ENCODE data around the gene KIAA1217.

The KIAA1217 gene

DNA sequence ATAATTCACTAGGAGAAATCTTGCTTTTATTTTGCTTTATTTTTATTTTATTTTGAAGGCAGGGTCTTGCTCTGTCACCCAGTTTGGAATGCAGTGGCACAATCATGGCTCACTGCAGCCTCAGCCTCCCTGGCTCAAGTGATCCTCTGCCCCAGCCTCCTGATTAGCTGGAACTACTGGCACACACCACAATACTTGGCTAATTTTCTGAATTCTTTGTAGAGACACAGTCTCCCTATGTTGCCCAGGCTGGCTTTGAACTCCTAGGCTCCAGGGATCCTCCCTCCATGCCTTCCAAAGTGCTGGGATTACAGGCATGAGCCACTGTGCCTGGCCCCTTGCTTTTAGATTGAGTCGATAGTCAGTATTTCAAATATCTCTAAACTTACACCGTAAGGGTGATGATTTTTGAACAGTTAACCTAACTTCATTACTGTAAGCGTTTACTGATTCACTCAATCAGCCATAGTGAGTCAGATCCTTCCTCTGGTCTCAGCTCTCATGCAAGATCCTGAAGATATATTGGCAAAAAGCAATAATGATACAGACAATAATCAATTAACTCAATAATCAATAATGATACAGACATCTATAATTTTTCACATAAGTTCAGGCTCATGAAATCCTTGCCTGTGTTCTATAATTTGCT, 239.5 kb downstream of the KIAA1217 start:
- TF ChIP-seq POLR2AphosphoS5 (IDR thresholded peaks at IDR 0.05; ENCODE audit: low read depth, low read length), result no peak
- TF ChIP-seq, protein P1, sequence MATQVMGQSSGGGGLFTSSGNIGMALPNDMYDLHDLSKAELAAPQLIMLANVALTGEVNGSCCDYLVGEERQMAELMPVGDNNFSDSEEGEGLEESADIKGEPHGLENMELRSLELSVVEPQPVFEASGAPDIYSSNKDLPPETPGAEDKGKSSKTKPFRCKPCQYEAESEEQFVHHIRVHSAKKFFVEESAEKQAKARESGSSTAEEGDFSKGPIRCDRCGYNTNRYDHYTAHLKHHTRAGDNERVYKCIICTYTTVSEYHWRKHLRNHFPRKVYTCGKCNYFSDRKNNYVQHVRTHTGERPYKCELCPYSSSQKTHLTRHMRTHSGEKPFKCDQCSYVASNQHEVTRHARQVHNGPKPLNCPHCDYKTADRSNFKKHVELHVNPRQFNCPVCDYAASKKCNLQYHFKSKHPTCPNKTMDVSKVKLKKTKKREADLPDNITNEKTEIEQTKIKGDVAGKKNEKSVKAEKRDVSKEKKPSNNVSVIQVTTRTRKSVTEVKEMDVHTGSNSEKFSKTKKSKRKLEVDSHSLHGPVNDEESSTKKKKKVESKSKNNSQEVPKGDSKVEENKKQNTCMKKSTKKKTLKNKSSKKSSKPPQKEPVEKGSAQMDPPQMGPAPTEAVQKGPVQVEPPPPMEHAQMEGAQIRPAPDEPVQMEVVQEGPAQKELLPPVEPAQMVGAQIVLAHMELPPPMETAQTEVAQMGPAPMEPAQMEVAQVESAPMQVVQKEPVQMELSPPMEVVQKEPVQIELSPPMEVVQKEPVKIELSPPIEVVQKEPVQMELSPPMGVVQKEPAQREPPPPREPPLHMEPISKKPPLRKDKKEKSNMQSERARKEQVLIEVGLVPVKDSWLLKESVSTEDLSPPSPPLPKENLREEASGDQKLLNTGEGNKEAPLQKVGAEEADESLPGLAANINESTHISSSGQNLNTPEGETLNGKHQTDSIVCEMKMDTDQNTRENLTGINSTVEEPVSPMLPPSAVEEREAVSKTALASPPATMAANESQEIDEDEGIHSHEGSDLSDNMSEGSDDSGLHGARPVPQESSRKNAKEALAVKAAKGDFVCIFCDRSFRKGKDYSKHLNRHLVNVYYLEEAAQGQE (IDR thresholded peaks at IDR 0.05; ENCODE audit: insufficient read depth in 1 of 2, low read depth in 2 of 2, low read length in 2 of 2), result no peak
- TF ChIP-seq TAF1 (IDR thresholded peaks at IDR 0.05; ENCODE audit: borderline replicate concordance, insufficient read depth, low read length), result no peak
- no peak for TF ChIP-seq SIN3A (IDR thresholded peaks at IDR 0.05; ENCODE audit: borderline replicate concordance, insufficient read depth, low read length)
- TF ChIP-seq FOXP2 (optimal IDR thresholded peaks at IDR 0.05; ENCODE audit: borderline replicate concordance, extremely low read depth, extremely low read length, insufficient read depth), result no peak

DNA sequence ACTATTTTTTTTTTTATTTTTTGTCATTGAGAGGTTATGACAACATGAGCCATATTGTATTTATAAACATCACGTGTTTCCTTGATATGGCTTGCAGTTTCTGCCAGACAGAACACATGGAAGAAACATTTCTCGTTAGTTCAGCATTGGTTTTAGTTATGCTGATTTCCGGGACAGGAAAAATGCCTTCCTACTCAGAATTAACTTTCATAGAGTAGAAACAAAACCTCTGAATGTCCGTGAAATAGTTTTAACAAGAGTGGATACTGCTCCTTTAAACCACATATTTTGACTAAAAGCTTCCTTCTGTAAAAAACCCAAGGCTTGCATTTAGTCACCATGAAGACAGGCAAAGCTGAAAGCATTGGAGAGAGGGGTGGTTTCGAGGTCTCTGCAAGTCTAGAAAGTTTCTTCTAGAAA, 240.4 kb downstream of the KIAA1217 start:
- TF ChIP-seq POLR2AphosphoS5 (IDR thresholded peaks at IDR 0.05; ENCODE audit: low read depth, low read length), result no peak
- no peak for TF ChIP-seq FOXP2 (optimal IDR thresholded peaks at IDR 0.05; ENCODE audit: borderline replicate concordance, extremely low read depth, extremely low read length, insufficient read depth)
- TF ChIP-seq SIN3A (IDR thresholded peaks at IDR 0.05; ENCODE audit: borderline replicate concordance, insufficient read depth, low read length), result no peak

DNA sequence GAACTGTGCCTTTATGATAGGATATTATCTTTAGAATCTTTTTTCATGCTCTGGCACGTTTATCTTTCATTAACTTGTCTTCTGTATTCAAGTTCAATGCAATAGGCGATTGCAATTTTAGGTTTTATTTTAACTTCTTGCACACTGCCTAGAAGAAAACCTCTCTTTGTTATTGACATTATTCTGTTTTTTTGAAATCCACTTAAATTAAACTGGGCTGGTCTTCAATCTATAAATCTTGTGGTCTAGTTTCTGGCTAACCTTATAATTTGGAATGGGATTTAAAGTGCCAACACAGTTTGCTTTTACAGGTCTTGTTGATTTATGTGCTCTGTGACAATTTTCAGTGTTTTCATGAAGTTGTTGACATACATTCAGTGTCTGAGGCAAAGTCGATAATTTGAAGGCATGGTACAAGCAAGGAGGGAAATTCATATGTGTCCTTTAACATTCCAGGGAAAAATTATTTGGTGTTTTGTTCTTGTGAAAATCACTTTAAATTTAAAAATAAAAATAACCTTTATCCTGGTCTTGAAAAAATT, 240.9 kb downstream of the KIAA1217 start:
- TF ChIP-seq POLR2AphosphoS5 (IDR thresholded peaks at IDR 0.05; ENCODE audit: low read depth, low read length) (no peak), FOXP2 (optimal IDR thresholded peaks at IDR 0.05; ENCODE audit: borderline replicate concordance, extremely low read depth, extremely low read length, insufficient read depth) (no peak), TAF1 (IDR thresholded peaks at IDR 0.05; ENCODE audit: borderline replicate concordance, insufficient read depth, low read length) (no peak), SIN3A (IDR thresholded peaks at IDR 0.05; ENCODE audit: borderline replicate concordance, insufficient read depth, low read length) (no peak)
- TF ChIP-seq, protein P1 (IDR thresholded peaks at IDR 0.05; ENCODE audit: insufficient read depth in 1 of 2, low read depth in 2 of 2, low read length in 2 of 2), result no peak

DNA sequence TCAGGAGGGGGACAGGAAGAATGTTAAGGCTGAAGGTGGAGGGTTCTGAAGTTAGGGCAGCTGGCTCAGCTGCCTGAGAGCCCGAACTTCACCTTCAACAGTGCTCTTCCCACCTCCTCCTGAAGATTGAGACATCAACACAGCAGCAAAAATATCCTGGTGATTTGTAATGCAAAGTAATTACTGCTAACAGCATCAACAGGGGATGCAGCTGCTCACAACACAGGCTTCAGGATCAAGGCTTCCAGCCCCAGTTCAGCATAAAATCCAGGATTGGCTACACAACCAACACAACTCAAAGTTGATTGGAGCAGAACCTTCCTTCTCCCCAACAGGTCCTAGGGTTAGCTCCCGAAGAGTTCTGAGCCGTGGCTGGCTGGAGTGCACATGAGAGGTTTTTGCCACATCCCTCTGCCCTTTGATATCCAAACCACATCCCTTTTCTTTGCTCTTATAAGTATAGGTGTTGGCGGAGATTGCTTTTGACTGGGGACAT, 242.4 kb downstream of the KIAA1217 start:
- TF ChIP-seq FOXP2 (optimal IDR thresholded peaks at IDR 0.05; ENCODE audit: borderline replicate concordance, extremely low read depth, extremely low read length, insufficient read depth) (no peak), TAF1 (IDR thresholded peaks at IDR 0.05; ENCODE audit: borderline replicate concordance, insufficient read depth, low read length) (no peak), SIN3A (IDR thresholded peaks at IDR 0.05; ENCODE audit: borderline replicate concordance, insufficient read depth, low read length) (no peak), POLR2AphosphoS5 (IDR thresholded peaks at IDR 0.05; ENCODE audit: low read depth, low read length) (no peak)
- TF ChIP-seq, protein P1 (IDR thresholded peaks at IDR 0.05; ENCODE audit: insufficient read depth in 1 of 2, low read depth in 2 of 2, low read length in 2 of 2), result no peak

DNA sequence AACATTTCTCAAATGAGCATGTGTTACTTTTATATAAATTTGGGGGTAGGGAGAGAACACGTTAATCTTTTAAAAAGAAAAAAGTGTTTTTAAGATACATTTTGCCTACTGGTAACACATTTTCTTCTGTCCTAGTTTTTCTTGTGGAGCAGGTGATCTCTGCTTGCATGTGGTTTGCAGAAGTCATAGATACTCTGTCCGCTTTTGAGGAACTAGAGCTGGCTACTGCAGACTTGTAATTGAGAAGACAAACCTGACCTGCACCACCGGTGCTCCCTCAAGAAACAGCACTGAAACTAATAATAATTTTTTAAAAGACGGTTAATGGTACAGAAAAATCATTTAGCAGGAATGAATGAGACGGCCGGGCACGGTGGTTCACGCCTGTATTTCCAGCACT, 243.1 kb downstream of the KIAA1217 start:
- no peak for TF ChIP-seq TAF1 (IDR thresholded peaks at IDR 0.05; ENCODE audit: borderline replicate concordance, insufficient read depth, low read length)
- TF ChIP-seq POLR2AphosphoS5 (IDR thresholded peaks at IDR 0.05; ENCODE audit: low read depth, low read length), result no peak
- no peak for TF ChIP-seq SIN3A (IDR thresholded peaks at IDR 0.05; ENCODE audit: borderline replicate concordance, insufficient read depth, low read length)
- TF ChIP-seq FOXP2 (optimal IDR thresholded peaks at IDR 0.05; ENCODE audit: borderline replicate concordance, extremely low read depth, extremely low read length, insufficient read depth), result no peak
- TF ChIP-seq, protein P1 (IDR thresholded peaks at IDR 0.05; ENCODE audit: insufficient read depth in 1 of 2, low read depth in 2 of 2, low read length in 2 of 2), result no peak

Data from PFSK-1 (cell line).